Lower leg skin (tissue), 4 donors: ENCODE data around the gene ZNF407. TPM values are rescaled to one million over a fixed set of nuclear protein-coding genes. Genes with fewer than 3 reads are reported as not detected.
A peak's percentile ranks its signal among the peaks of the same experiment; 100 is the strongest.

Experiments used
- DNase-seq, 2 donors: peaks; one replicate each; pipeline ENCODE4 v3.0.0-alpha.2; 2019; ENCODE audit warnings: low spot score in 2 of 2
- H3K4me3 ChIP-seq: fragments of 200-600 bp; sonication (generic); 2 replicates; pipeline ENCODE4 v1.5.1; 2017; ENCODE audit warnings: mild to moderate bottlenecking, low read depth; ENCODE audit not compliant: poor library complexity, severe bottlenecking
- POLR2A ChIP-seq, 2 donors: fragments of 450-650 bp; IDR thresholded peaks; one replicate each; pipeline ENCODE4 v1.6.1; 2016 to 2017; ENCODE audit warnings: antibody characterized with exemption in 2 of 2, mild to moderate bottlenecking in 1 of 2, moderate library complexity in 1 of 2
- WGBS, 2 donors: methylation state at CpG; one replicate each; pipeline ENCODE4 v1.1.5; 2018; 5-methylcytosine and 5-hydroxymethylcytosine counted together
- intact Hi-C: fragments of 100-400 bp; cut with DNase I; formaldehyde crosslinking; loops from one replicate; pipeline ENCODE4 v1.15.0; 2023; ENCODE audit warnings: low total_unique reads
- total RNA-seq, 4 donors: library from RNA; depleted of rRNA; stranded (reverse); fragments of >200 nt; gene quantifications; one replicate each; pipeline ENCODE4 v1.1.0, GENCODE V29; 2016
- TF ChIP-seq, protein P1 (sequence below), 3 donors: fragments of 450-650 bp; IDR thresholded peaks; one replicate each; pipeline ENCODE4 v1.5.1; 2016; ENCODE audit warnings: antibody characterized with exemption in 3 of 3, mild to moderate bottlenecking in 3 of 3, moderate library complexity in 2 of 3

The ZNF407 gene
- total RNA-seq, 4 donors from 2014 or later = 7.0 to 13.9 (median 10.9) TPM

DNA sequence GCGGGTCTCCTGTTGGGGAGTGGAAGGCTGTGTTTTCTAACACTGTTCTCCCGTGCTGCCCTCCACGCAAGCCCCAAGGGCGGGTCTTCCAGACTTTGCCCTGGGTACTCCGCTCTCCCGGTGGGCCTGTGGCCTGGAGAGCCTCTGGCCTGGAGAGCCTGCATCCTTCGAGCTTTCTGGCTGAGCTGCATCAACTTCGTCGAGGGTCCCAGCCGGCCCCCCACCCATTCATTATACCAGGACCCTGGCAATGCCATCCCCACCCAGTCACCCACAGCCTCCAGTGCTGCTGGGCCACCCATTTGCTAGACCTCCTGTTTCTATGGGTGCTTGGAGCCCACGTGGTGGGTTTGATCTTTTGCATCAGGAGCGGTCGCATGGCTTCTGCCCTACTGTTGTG, 509.1 kb downstream of the ZNF407 start:
- peak in 1 of 2 donors; percentile 70 for DNase-seq
- intact Hi-C loops = no loop called here
- no peak for TF ChIP-seq POLR2A (IDR thresholded peaks at IDR 0.05)
- TF ChIP-seq, protein P1, sequence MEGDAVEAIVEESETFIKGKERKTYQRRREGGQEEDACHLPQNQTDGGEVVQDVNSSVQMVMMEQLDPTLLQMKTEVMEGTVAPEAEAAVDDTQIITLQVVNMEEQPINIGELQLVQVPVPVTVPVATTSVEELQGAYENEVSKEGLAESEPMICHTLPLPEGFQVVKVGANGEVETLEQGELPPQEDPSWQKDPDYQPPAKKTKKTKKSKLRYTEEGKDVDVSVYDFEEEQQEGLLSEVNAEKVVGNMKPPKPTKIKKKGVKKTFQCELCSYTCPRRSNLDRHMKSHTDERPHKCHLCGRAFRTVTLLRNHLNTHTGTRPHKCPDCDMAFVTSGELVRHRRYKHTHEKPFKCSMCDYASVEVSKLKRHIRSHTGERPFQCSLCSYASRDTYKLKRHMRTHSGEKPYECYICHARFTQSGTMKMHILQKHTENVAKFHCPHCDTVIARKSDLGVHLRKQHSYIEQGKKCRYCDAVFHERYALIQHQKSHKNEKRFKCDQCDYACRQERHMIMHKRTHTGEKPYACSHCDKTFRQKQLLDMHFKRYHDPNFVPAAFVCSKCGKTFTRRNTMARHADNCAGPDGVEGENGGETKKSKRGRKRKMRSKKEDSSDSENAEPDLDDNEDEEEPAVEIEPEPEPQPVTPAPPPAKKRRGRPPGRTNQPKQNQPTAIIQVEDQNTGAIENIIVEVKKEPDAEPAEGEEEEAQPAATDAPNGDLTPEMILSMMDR (IDR thresholded peaks at IDR 0.05) = no peak
- 91 to 94% methylated on average over 13 of the region's 13 CpGs for WGBS, 2 donors
- no peak overlapping the region for H3K4me3 ChIP-seq

DNA sequence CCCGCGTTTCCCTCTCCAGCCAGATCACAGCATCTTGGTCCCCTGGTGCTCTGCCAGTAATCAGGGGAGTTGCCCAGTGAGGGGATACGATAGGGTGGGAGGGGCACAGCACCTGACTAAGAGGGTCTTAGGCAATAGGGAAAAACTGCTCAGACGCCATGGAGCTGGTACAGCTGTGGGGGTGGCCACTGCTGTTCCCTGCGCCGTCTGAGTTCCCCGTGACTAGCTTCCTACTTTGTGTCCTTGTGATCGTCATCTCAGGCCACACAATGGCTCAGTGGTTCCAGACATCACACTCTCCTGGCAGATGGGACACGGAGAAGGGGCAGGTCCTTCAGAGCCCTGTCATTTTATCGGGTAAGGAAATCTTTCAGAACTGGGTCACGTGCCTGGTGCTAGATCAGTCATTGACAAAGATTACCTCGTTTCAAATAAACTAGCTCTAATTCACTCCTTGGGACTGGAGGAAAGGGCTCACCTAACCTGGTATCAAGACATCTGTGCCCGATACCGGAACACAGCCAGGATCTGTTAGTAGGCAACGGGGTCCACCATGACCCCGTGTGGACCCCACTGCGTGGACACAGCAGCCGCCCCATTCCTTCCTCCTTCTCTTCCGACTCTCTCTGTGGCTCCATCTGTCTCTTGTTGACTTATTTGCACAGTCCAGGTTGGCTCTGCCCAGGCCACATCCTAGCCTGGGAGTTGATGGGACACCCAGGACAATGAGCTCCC, 509.7 kb downstream of the ZNF407 start:
- TF ChIP-seq, protein P1 (IDR thresholded peaks at IDR 0.05) = no peak
- TF ChIP-seq POLR2A (IDR thresholded peaks at IDR 0.05) = no peak
- no peak overlapping the region for H3K4me3 ChIP-seq
- intact Hi-C loops = no loop called here
- peak in 1 of 2 donors; percentile 34 for DNase-seq
- WGBS, 2 donors = 83 to 91% methylated on average over 16 to 19 of the region's 19 CpGs

DNA sequence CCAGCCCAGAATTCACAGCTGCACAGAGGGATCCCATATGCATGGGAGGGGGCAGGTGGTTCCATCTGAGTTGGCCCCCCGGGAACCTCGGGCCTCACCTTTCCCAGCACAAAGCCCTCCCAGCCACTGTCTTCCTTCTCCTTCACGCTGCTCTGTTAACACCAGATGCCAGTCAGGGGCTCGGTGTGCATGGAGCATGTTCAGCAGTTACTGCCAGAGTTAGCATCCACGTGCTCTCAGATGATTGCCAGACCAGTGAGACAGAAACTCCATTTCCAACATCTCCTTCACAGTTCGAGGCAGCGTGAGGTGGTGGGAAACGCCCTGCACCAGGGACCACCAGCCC, 510.2 kb downstream of the ZNF407 start:
- H3K4me3 ChIP-seq = no peak overlapping the region
- DNase-seq = peak in 1 of 2 donors; percentile 54
- 75 to 79% methylated on average over 8 of the region's 8 CpGs for WGBS, 2 donors
- intact Hi-C loops = no loop called here
- TF ChIP-seq, protein P1 (IDR thresholded peaks at IDR 0.05) = no peak
- TF ChIP-seq POLR2A (IDR thresholded peaks at IDR 0.05) = no peak

DNA sequence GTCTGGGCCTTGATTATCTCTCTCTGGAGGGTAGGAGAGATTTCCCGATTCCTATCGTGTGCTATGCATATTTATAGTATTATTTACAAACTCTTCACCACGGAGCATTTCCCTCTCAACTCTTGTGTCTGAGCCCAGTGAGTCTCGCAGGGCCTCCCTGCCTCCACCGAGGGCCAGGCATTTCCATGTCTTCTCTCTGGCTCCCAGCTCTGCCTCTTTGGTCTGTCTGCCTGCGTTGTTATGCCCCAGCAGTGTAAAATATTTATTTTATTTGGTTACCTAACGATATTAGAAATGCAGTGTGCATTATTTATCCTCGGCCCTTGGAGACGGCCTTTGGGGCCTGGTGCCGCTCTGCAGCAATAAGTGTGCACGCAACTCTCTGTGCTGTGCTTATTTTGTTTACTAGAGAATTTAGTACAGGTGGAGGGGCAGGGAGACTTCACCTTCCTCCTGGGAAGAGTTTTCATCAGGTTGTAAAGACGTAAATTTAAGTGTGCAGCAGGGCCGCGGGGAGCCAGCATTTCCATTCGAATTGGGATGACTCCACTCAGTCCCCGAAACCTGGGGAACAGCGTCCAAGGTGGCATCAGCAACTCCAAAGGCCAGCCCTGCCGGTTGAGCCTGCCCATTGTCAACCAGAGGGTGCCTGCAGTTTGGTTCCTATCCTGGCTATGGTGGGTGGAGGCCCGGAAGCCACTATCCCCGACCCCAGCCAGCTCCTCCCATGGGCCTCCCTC, 511.1 kb downstream of the ZNF407 start:
- 86 to 87% methylated on average over 20 of the region's 20 CpGs for WGBS, 2 donors
- TF ChIP-seq, protein P1 (IDR thresholded peaks at IDR 0.05) = no peak
- TF ChIP-seq POLR2A (IDR thresholded peaks at IDR 0.05) = no peak
- intact Hi-C loops = no loop called here
- peak in 1 of 2 donors; percentile 83 for DNase-seq
- H3K4me3 ChIP-seq = no peak overlapping the region

DNA sequence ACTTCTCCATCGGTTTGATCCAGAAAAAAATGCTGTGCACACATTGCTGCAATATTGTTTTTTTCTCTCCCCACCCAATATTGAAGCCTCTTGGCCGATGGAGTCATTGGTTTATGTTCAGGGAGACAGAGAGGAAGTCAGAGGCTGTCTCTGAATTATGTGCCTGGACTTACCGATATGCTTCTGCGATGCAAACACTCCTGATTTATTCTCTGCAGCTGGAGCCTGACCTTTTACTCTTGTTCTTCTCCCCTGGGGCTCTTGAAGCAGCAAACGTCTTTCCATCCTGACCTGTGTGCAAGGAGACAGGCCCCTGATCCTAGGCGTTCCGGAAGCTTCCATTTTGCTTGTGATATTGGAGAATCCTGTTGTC, 511.6 kb downstream of the ZNF407 start:
- WGBS, 2 donors = 63 to 65% methylated on average over 7 of the region's 7 CpGs
- H3K4me3 ChIP-seq = no peak overlapping the region
- intact Hi-C loops = no loop called here
- no peak for DNase-seq
- no peak for TF ChIP-seq POLR2A (IDR thresholded peaks at IDR 0.05)
- TF ChIP-seq, protein P1 (IDR thresholded peaks at IDR 0.05) = no peak
